HepG2 (cell line): Measurements from ENCODE around the gene GCN1.

Experiments
- CEBPB ChIP-seq: IDR thresholded peaks from 2 replicates; pipeline ENCODE4 v1.6.1; 2011; ENCODE audit warnings: low read depth, low read length, improper control_type of control experiment, borderline replicate concordance
- ETS1 ChIP-seq: sonication (generic); formaldehyde crosslinking; IDR thresholded peaks from 2 replicates; pipeline ENCODE4 v1.4.0; 2020; ENCODE audit warnings: missing genetic modification reagents
- NFE2 ChIP-seq: sonication (generic); formaldehyde crosslinking; IDR thresholded peaks from 2 replicates; pipeline ENCODE4 v1.4.0; 2020; ENCODE audit warnings: missing genetic modification reagents
- TEAD2 ChIP-seq: sonication (generic); formaldehyde crosslinking; IDR thresholded peaks from 2 replicates; pipeline ENCODE4 v1.9.0; 2021; ENCODE audit warnings: missing genetic modification reagents
- ZFP36 ChIP-seq: fragments of 150-350 bp; IDR thresholded peaks from 2 replicates; pipeline ENCODE4 v1.6.1; 2018; ENCODE audit warnings: borderline replicate concordance, low read length, low read depth; ENCODE audit not compliant: partially characterized antibody

GRCh38 chr12:120216742-120217605, 22.5 kb upstream of the GCN1 start:
- TF ChIP-seq ETS1 (CRISPR knock-in tag) (no peak), TEAD2 (CRISPR knock-in tag) (no peak), CEBPB (no peak), NFE2 (CRISPR knock-in tag) (no peak), ZFP36 (no peak)
